ENCODE data around the gene ARSG.

ARSG gene

DNA sequence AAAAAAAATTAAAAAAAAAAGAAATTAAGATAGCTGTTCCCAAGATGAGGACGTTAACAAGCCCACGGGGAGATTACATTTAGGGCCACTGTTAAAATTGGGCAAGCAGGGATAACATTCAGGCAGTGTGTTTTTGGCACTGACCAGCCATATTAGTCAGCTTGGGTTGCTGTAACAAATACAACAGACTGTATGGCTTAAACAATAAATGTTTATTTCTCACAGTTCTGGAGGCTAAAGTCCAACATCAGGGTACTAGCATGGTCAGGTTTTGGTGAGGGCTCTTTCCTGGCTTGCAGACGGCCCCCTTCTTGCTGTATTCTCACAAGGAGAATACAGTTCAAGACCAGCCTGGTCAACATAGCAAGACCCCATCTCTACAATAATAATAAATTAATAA, 31.3 kb downstream of the ARSG start:
- TF ChIP-seq NFIC (IDR thresholded peaks at IDR 0.05) (no peak), TEAD4 (IDR thresholded peaks at IDR 0.05) (no peak), EGR1 (IDR thresholded peaks at IDR 0.05) (no peak), EP300 (IDR thresholded peaks at IDR 0.05; ENCODE audit: borderline replicate concordance) (no peak), RAD21 (IDR thresholded peaks at IDR 0.05; ENCODE audit: low read depth) (no peak), CEBPB (IDR thresholded peaks at IDR 0.05) (no peak)

DNA sequence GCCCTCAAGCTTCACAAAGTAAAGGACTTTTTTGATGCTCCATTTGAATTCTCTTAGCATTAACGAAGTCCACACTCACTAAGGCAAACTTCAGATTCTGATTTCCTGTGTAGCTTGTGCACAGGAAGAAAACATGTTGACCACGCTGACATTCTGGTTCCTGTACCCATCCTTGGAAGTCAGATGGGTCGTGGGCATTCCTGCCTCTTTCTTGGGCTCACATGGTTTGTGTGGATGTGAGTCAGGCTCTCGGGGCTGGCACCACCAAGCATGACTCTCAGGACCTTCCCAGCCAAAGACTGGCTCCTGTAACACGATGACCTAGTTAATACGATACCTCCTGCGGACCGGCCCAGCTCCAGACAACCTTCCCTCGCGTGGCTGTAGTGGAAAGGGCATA, 32.8 kb downstream of the ARSG start:
- TF ChIP-seq, protein P1, sequence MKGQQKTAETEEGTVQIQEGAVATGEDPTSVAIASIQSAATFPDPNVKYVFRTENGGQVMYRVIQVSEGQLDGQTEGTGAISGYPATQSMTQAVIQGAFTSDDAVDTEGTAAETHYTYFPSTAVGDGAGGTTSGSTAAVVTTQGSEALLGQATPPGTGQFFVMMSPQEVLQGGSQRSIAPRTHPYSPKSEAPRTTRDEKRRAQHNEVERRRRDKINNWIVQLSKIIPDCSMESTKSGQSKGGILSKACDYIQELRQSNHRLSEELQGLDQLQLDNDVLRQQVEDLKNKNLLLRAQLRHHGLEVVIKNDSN (IDR thresholded peaks at IDR 0.05) = no peak
- no peak for TF ChIP-seq TCF12 (IDR thresholded peaks at IDR 0.05; ENCODE audit: low read depth)
- no peak for TF ChIP-seq EP300 (IDR thresholded peaks at IDR 0.05; ENCODE audit: borderline replicate concordance)
- no peak for TF ChIP-seq TAF1 (IDR thresholded peaks at IDR 0.05; ENCODE audit: low read depth)
- no peak for TF ChIP-seq YY1 (IDR thresholded peaks at IDR 0.05; ENCODE audit: low read depth)
- no peak for TF ChIP-seq EGR1 (IDR thresholded peaks at IDR 0.05)
- TF ChIP-seq CEBPB (IDR thresholded peaks at IDR 0.05) = no peak
- TF ChIP-seq, protein P2, sequence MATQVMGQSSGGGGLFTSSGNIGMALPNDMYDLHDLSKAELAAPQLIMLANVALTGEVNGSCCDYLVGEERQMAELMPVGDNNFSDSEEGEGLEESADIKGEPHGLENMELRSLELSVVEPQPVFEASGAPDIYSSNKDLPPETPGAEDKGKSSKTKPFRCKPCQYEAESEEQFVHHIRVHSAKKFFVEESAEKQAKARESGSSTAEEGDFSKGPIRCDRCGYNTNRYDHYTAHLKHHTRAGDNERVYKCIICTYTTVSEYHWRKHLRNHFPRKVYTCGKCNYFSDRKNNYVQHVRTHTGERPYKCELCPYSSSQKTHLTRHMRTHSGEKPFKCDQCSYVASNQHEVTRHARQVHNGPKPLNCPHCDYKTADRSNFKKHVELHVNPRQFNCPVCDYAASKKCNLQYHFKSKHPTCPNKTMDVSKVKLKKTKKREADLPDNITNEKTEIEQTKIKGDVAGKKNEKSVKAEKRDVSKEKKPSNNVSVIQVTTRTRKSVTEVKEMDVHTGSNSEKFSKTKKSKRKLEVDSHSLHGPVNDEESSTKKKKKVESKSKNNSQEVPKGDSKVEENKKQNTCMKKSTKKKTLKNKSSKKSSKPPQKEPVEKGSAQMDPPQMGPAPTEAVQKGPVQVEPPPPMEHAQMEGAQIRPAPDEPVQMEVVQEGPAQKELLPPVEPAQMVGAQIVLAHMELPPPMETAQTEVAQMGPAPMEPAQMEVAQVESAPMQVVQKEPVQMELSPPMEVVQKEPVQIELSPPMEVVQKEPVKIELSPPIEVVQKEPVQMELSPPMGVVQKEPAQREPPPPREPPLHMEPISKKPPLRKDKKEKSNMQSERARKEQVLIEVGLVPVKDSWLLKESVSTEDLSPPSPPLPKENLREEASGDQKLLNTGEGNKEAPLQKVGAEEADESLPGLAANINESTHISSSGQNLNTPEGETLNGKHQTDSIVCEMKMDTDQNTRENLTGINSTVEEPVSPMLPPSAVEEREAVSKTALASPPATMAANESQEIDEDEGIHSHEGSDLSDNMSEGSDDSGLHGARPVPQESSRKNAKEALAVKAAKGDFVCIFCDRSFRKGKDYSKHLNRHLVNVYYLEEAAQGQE (IDR thresholded peaks at IDR 0.05; ENCODE audit: low read depth) = no peak
- TF ChIP-seq NFIC (IDR thresholded peaks at IDR 0.05) = no peak
- TF ChIP-seq RAD21 (IDR thresholded peaks at IDR 0.05; ENCODE audit: low read depth) = no peak
- TF ChIP-seq FOXM1 (IDR thresholded peaks at IDR 0.05; ENCODE audit: borderline replicate concordance, low read depth) = no peak
- TF ChIP-seq TEAD4 (IDR thresholded peaks at IDR 0.05) = no peak
- no peak for TF ChIP-seq CREB1 (IDR thresholded peaks at IDR 0.05; ENCODE audit: low read depth)
- TF ChIP-seq, protein P3, sequence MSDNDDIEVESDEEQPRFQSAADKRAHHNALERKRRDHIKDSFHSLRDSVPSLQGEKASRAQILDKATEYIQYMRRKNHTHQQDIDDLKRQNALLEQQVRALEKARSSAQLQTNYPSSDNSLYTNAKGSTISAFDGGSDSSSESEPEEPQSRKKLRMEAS (IDR thresholded peaks at IDR 0.05) = no peak
- TF ChIP-seq ZBTB7A (IDR thresholded peaks at IDR 0.05; ENCODE audit: low read depth) = no peak

DNA sequence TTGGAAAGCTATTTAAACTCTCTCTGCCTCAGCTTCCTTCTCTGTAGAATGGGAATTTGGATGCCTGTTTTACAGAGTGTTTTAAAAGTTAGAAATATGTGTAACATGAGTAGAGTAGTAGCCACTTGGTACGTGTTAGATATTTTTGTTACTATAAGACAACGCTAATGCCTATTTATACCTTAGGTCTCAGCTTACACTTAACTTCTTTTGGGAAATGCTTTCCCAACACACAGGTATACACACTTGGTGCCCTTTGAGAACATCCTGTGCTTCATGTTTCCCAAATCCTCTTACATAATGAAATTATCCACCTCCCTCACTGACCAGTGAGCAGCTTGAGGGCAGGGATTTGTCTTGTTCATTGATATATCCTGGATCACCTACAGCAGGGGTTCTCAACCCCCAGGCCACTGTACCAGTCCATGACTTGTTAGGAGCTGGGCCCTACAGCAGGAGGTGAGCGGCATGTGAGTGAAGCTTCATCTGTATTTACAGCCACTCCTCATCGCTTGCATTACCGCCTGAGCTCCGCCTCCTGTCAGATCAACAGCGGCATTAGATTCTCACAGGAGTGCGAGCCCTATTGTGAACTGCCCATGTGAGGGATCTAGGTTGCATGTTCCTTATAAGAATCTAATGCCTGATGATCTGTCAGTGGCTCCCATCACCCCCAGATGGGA, 33.5 kb downstream of the ARSG start:
- TF ChIP-seq YY1 (IDR thresholded peaks at IDR 0.05; ENCODE audit: low read depth) = no peak
- no peak for TF ChIP-seq TEAD4 (IDR thresholded peaks at IDR 0.05)
- TF ChIP-seq FOXM1 (IDR thresholded peaks at IDR 0.05; ENCODE audit: borderline replicate concordance, low read depth) = no peak
- TF ChIP-seq, protein P3 (IDR thresholded peaks at IDR 0.05) = no peak
- TF ChIP-seq EP300 (IDR thresholded peaks at IDR 0.05; ENCODE audit: borderline replicate concordance) = no peak
- TF ChIP-seq, protein P2 (IDR thresholded peaks at IDR 0.05; ENCODE audit: low read depth) = no peak

DNA sequence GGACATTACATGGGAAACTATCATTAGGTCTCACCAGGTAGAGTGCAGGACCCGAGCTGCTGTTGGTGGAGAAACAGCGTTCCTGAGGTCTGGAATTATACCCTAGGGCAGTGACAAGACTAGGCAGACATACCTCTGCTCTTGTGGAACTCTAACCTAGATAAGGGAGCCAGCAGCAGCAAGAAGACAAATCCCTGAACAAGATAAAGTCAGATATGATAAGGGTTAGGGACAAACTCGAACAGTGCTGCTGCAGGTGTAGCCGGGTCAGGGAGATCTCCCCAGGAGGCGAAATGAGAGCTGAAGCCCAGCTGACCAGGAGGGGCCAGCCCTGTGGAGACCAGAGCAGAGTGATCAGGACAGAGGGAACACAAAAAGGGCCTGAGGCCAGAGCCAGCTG, 34.7 kb downstream of the ARSG start:
- no peak for TF ChIP-seq TEAD4 (IDR thresholded peaks at IDR 0.05)
- TF ChIP-seq, protein P1 (IDR thresholded peaks at IDR 0.05) = no peak
- TF ChIP-seq TCF12 (IDR thresholded peaks at IDR 0.05; ENCODE audit: low read depth) = no peak
- TF ChIP-seq YY1 (IDR thresholded peaks at IDR 0.05; ENCODE audit: low read depth) = no peak
- TF ChIP-seq TAF1 (IDR thresholded peaks at IDR 0.05; ENCODE audit: low read depth) = no peak
- TF ChIP-seq EGR1 (IDR thresholded peaks at IDR 0.05) = no peak
- TF ChIP-seq, protein P2 (IDR thresholded peaks at IDR 0.05; ENCODE audit: low read depth) = no peak
- TF ChIP-seq CEBPB (IDR thresholded peaks at IDR 0.05) = no peak
- no peak for TF ChIP-seq FOXM1 (IDR thresholded peaks at IDR 0.05; ENCODE audit: borderline replicate concordance, low read depth)
- no peak for TF ChIP-seq ZBTB7A (IDR thresholded peaks at IDR 0.05; ENCODE audit: low read depth)
- TF ChIP-seq, protein P3 (IDR thresholded peaks at IDR 0.05) = no peak
- TF ChIP-seq CREB1 (IDR thresholded peaks at IDR 0.05; ENCODE audit: low read depth) = no peak
- no peak for TF ChIP-seq RAD21 (IDR thresholded peaks at IDR 0.05; ENCODE audit: low read depth)
- no peak for TF ChIP-seq NFIC (IDR thresholded peaks at IDR 0.05)
- TF ChIP-seq EP300 (IDR thresholded peaks at IDR 0.05; ENCODE audit: borderline replicate concordance) = no peak
